Activated CD8-positive, alpha-beta memory T cell treated with anti-CD3 and anti-CD28 coated beads for 24 hours (primary cell): ENCODE results near the gene LZTS3.
"Not testable (repeated sequence)": the region's sequence is repeated elsewhere in the genome, so short reads cannot be mapped to it uniquely, and the experiment has no call there.

Experiments used
- DNase-seq: peaks from one replicate; pipeline ENCODE4 v3.0.0-alpha.2; 2020

LZTS3 gene

DNA sequence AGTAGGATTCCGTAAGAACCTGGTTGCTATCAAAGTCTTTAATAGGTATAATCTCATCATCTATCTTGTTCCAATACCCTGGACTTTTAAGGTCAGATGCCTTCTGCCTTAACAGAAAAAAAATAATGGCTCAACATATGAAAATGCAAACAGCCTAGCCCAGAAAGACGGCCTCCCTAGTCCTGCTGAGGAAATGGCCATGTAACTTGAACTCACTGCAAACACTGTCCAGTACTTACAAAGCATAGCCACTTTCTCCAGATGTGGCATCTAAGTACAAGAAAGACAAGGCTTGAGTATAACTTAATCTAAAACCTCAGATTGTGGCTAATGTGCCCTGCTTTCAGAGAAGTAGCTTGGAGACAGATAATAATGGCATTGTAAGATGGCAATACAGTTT lies 40.2 kb downstream of the LZTS3 start:
- DNase-seq, result no peak

DNA sequence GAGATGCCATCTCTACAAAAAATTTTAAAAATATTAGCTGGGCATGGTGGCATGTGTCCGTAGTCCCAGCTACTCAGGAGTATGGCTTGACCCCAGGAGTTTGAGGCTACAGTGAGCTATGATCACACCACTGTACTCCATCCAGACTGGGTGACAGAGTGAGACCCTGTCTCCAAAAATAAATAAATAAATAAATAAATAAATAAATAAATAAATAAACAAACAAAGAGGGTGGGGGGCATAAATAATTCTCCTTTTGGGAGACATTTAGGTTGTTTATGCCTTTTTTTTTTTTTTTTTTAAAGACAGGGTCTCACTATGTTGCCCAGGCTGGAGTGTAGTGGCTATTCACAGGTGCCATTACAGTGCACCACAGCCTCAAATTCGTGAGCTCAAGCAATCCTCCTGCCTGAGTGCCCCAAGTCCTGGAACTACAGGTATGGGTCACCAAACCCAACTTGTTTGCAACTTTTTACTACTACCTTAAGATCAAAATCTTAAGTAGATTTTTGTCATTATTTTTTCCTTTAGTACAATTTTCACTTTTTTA lies 43.2 kb downstream of the LZTS3 start:
- no peak for DNase-seq

GRCh38 chr20:3129094-3129493 lies 44.3 kb downstream of the LZTS3 start:
- DNase-seq, result no peak

- DNase-seq, result no peak
These were observed 44.9 kb downstream of the LZTS3 start for GRCh38 chr20:3128275-3128984.

GRCh38 chr20:3126527-3126859 lies 46.9 kb downstream of the LZTS3 start:
- DNase-seq, result no peak

DNA sequence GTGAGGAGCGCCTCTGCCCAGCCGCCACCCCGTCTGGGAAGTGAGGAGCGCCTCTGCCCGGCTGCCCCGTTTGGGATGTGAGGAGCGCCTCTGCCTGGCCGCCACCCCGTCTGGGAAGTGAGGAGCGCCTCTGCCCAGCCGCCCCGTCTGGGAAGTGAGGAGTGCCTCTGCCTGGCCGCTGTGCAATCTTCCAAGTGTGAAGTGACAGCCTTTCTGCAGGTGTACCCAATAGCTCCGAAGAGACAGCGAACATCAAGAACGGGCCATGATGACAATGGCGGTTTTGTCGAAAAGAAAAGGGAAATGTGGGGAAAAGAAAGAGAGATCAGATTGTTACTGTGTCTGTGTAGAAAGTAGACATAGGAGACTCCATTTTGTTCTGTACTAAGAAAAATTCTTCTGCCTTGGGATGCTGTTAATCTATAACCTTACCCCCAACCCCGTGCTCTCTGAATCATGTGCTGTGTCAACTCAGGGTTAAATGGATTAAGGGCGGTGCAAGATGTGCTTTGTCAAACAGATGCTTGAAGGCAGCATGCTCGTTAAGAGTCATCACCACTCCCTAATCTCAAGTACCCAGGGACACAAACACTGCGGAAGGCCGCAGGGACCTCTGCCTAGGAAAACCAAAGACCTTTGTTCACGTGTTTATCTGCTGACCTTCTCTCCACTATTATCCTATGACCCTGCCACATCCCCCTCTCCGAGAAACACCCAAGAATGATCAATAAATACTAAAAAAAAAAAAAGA lies 47.4 kb downstream of the LZTS3 start:
- DNase-seq, result not testable (repeated sequence)

DNA sequence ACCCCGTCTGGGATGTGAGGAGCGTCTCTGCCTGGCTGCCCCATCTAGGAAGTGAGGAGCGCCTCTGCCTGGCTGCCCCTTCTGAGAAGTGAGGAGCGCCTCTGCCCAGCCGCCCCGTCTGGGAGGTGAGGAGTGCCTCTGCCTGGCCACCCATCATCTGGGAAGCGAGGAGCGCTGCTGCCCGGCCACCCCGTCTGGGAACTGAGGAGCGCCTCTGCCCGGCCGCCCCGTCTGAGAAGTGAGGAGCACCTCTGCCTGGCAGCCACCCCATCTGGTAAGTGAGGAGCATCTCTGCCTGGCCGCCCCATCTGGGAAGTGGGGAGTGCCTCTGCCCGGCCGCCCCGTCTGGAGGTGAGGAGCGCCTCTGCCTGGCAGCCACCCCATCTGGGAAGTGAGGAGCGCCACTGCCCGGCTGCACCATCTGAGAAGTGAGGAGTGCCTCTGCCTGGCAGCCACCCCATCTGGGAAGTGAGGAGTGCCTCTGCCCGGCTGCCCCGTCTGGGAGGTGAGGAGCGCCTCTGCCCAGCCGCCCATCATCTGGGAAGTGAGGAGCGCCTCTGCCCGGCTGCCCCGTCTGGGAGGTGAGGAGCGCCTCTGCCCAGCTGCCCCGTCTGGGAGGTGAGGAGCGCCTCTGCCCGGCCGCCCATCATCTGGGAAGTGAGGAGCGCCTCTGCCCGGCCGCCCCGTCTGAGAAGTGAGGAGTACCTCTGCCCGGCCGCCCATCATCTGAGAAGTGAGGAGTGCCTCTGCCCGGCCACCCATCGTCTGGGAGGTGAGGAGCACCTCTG lies 48.4 kb downstream of the LZTS3 start:
- not testable (repeated sequence) for DNase-seq

DNA sequence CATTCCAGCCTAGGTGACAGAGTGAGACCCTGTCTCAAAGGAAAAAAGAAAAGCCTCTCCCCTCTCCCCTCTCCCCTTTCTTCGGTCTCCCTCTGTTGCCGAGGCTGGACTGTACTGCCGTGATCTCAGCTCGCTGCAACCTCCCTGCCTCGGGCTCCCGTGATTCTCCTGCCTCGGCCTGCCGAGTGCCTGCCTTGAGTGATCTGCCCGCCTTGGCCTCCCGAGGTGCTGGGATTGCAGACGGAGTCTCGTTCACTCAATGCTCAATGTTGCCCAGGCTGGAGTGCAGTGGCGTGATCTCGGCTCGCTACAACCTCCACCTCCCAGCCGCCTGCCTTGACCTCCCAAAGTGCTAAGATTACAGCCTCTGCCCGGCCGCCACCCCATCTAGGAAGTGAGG lies 49.2 kb downstream of the LZTS3 start:
- not testable (repeated sequence) for DNase-seq

- DNase-seq, result no peak
These were observed 49.8 kb downstream of the LZTS3 start for GRCh38 chr20:3123542-3123941.

GRCh38 chr20:3121955-3122610 lies 51.3 kb downstream of the LZTS3 start:
- DNase-seq, result no peak

- no peak for DNase-seq
These were observed 52.0 kb downstream of the LZTS3 start for GRCh38 chr20:3121271-3121911.

DNA sequence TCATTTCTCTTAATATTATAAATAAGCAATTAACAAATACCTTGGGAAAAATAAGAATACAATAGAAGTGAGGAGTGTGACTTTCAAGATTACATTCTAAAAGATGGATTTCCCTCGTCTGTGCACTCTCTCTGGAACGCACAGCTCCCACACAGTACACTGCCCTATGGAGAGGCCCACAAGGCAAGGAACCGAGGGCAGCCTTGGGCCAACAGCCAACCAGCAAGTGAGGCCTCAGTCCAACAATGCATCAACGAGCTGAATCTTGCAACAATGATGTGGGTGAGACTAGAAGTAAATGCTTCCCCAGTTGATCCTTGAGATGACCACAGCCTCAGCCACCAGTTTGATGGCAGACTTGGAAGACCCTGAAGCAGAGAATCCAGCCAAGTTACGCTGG lies 54.3 kb downstream of the LZTS3 start:
- DNase-seq, result no peak

GRCh38 chr20:3117839-3118379 lies 55.4 kb downstream of the LZTS3 start:
- not testable (repeated sequence) for DNase-seq

- DNase-seq, result no peak
These were observed 57.0 kb downstream of the LZTS3 start for GRCh38 chr20:3116341-3116740.

- DNase-seq, result peak; percentile 72
These were observed 57.9 kb downstream of the LZTS3 start for GRCh38 chr20:3115190-3116107.
